HG02588 (cell line): Measurements from ENCODE around the gene TCERG1.
A peak's percentile ranks its signal among the peaks of the same experiment; 100 is the strongest.

ENCODE experiments used
- ATAC-seq: cut with Tn5 transposase; IDR thresholded peaks from one replicate; pipeline ENCODE4 v1.9.1; 2021; ENCODE audit warnings: mild to moderate bottlenecking, moderate library complexity; ENCODE audit not compliant: unreplicated experiment

TCERG1 gene

DNA sequence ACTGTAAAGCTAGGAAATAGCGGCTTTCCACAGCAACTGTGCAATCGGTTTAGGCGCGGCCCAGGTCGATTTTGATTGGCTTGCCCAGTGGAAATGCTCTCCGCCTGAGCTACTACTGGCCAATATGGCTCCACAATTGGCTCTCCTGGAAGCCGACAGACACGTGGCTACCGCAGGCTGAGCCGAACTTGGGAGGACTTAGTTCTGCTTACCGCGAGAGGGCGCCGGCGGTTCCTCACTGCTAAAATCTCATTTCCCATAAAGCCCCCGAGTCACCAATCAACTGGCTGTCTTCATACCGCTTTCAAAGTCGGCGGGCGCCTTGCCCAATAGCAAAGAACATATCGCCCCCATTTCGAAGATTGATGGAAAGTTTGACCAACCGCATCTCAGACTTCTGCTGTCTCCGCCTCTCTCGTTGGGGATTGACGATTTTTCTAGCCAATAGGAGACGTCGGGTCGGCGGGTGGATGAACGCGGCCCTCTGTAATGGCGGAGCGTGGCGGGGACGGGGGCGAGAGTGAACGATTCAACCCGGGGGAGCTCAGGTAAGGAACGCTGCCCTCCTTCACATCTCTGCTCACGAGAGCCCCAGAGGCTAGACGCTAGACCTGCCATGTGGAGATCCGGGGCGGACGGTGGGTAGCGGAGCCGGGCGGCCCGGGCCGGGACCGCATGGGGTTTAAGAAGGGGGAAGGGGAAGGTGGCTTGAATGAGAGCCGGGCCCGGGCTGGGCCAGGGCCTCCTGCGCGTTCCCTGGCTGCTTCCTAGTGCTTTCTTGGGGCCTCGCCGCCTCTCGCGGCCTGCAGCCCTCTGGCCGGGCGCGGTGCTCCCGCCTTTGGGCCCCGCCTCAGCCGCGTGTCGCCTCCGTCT is at the start of gene TCERG1:
TSS of gene TCERG1 (plus strand) at position 473 of the 873 bp plus-strand sequence. CDS start at position 490, 17 bp downstream.
- ATAC-seq: peak; percentile 92

DNA sequence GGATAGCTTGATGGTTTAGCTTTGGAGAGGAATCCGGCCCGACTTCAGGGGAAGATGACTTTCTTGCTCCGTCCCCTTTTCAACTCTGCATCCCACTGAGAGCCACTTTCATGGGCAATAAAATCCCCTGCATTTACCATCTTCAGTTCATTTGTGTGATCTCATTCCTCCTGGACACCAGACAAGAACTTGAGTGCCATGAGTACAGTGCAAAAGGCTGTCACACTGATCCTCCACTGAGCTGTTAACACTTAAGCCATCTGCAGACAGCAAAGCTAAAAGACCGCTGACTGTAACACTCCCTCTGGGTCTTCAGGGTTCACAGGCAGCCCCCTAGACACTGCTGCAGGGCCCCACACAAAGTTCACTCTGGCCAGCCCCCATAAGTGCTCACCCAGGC is 48.3 kb upstream of the TCERG1 start:
- no peak for ATAC-seq

DNA sequence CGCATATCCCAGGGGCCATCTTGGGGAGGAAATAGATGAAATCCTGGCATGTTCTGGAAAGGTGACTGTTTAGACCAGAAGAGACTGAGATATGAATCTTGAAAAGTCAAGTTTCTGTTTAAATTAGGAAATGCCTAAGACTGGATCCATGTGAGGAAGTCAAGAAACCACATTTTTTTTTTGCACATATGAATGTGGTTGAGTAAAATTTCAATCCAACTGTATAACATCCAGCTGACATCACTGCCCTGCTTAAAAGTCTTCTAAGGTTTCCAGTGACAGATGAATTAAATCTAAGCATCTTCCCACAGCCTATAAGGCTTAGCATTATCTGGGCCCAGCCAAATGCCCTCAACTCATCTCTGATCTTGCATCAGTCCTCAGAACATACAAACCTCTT is 47.7 kb upstream of the TCERG1 start:
- ATAC-seq: no peak

DNA sequence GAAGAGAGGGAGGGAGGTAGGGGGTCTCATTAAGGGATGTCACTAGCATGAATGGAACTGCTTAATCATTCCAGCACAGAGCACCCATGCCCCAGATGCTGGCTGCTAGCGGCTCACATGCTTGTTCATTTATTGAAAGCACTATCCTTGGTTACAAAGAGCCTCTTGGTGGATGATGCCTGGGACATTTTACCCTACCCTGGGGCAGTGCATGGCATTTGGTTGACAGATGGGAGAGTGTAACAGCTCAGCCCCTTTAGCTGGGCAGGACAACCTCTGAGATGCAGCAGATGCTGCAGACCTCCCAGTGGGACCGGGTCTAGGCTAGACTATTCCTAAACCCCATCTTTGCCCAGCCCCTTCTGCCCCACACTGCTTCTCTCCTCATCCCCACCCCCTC is 46.9 kb upstream of the TCERG1 start:
- ATAC-seq: no peak

DNA sequence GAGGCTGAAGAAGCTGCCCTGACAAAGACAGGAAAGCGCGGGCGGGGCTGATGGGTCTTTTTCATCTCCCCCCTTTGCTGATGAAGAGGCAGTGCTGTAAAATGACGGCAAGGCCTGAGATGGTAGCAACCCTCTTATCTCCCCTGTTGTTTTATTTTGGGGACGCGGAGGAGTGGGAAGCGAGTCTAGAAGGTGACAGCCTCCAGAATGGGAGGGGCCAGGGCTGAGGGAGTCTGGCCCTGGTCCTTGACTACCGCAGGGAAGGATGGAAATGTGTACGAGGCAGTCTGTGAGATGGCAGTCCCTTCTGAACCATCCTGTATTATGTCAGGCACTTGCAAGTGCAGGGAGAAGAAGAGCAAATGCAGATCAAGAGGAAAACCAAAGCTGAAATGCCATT is 46.1 kb upstream of the TCERG1 start:
- ATAC-seq: no peak

DNA sequence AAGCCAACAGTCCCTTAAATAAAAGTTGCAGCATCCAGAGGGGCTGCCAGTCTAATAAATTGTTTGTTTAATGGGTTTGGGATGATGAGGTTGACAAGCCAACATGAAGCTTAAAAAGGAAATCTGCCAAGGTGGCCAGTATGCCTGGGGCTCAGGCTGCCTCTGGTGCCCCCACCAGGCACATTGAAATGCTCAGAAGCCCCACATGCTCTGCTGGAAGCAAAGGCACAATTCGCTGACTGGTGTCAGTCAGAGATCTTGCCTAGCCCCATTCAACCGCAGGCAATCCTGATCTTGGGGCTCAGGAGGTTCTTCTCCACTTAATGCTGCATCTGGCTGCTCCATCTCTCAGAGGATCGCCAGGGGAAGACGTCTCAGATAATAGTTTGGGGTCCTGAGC is 44.2 kb upstream of the TCERG1 start:
- no peak for ATAC-seq

DNA sequence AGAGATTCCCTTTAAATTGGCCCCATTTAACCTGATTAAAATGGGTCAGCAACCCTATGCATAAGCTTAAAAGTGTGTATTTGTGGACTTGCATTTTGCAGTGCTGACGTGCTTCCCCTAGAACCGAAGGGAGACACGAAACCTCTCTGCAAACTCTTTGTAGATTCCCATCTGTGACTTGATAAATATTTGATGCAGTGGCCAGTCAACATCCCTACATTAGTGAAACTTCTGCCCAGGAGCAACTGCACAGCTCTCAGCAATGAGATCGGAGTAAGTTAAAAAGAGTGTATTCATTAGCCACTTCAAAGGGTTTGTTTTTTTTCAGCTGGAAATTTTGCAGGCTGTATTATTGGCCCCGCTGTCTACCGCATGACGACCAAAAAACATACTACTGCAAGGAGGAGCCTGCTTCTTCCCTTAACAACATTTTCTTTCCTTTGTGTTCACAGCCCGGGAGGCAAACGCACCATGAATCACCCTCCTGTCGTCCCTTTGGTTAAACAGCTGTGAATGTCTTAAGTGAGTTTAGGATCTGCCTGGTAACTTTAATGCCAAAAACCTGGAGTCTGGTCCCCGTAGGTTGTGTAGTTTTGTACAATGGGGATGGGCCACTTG is 38.0 kb upstream of the TCERG1 start:
- no peak for ATAC-seq

DNA sequence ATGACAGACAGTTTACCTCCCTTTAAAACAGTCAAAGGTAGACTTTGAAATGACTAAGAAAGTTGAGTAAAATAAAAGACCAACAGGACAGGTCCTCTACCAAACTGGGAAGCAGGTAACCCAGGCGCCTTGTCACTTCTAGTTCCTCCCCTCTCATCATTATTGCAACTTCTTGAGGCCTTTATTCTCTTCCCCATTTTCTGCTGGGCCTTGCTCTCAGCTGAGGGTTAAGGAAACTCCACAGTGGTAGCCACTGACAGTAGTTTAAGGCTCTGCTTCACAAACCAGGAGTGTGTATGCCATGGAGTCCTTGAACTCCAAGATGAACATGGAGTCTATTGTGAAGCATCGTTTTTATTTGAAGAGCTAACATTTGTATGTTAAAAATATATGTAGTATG is 36.9 kb upstream of the TCERG1 start:
- ATAC-seq: no peak

DNA sequence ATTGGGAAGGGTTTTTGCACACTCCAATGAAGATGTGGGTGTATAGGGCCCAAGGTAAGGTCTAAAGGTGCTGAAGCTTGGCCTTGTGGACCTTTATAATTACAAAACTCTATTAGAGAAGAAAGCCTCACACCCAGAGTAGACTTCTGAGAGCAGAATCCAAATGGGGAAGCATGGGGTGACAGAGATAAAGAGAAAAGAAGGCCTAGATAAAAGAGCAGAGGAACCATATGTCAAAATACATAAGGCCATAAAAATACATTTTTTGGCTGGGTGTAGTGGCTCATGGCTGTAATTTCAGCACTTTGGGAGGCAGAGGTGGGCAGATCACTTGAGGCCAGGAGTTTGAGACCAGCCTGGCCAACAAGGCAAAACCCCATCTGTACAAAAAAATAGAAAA is 27.4 kb upstream of the TCERG1 start:
- no peak for ATAC-seq

DNA sequence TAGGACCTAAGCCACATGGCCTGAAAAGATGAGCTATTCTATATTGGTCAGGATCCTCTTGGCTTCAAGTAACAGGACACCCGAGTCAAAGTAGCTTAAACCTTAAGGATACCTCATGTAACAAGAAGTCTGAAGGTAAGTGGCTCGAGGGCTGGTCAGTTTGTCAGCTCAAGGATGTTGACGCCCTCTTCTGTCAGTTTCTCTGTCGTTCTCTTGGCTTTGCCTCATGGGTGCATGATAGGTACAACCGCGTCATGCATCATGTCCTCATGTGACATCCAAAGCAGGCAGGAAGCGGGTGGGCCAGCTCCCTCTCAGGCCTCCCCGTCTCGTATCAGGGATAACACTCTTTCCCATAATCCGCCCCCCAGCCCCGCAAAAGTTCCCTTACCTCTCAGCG is 22.1 kb upstream of the TCERG1 start:
- ATAC-seq: no peak

DNA sequence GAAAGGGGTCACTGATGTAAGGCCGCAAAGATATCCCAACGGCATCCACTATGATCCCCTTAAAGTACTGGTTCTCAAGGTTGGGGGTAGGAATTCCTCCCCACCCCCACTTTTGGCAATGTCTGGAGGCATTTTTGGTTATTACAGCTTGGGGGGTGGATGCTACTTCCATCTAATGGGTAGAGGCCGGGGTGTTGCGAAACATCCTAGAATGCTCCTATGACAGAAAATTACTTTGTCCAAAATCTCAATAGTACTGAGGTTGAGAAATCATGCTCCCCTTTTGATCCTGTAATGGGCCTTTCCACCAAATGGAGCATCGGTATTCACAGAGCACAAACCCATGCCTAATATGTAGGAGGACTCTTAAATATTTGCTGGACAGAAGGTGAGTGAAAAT is 20.8 kb upstream of the TCERG1 start:
- ATAC-seq: no peak

DNA sequence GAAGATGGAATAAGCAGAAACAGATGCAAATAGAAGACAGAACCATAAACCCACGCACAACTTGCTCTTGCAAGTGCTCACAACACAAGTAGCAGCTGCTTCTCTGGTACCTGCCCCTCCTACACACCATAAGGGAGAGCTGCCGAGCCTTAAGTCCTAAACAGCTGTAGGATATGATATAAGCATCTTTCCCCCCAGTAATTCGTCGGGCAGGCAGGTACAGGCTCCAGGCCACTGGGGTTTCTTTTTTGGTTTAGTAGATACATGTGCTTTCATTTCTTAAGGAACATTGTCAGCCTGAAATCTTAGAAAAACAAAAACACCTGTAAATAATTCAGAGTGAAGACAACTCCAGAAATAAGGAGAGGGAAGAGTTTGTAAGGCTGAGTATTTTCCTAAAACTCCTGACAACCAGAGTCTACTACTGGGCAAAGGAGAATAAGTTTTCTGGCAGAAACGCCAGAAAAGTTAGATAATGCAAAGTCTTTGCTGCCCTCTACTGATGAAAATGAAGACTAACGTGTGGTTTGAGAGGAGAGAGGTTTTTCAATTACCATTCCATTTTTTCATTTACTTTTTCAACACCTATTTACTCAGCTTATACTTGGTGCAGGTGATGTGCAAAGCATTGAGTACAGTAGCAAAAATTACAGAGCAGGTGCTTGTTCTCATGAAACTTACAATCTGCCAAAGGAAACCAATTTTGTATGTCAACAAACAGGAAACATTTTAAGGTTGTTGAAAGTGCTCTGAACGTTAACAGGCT is 20.1 kb upstream of the TCERG1 start:
- ATAC-seq: peak; percentile 81

DNA sequence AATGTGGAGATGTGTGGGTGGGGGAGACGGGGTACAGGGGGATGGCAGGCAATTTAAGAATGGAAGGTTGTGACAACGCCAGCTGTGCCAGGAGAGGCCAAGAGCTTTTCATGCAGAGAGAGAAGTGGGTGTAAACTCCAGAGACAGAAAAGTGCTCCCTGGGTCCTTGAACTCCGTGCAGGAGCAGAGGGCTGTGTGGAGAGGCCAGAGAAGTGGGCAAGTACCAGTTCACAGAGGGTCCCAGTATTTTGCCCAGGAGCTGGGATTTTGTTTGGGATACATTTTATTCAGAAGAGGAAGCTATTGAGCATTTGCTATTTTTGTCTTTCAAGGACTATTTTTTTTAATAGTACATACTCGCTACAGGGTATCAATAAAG is 19.5 kb upstream of the TCERG1 start:
- ATAC-seq: no peak

DNA sequence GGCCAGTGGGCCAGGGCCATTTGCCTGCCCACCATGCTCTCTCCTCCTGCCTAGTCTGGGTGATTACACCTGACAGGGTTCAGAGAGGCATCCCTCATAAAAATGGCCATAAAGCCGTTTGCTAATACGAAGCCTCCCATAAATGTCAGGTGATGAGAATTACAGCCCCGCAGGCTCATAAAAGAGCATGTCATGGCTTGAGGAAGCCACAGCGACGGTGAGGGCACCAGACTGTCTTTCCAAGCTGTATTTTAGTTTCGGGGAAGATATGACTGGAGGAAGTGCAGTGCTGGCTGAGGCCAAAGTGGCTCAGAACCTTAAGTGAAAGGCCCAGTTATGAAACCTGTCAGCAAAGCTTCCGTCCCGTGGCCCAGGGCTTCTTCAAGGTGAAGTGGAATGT is 18.5 kb upstream of the TCERG1 start:
- ATAC-seq: no peak

DNA sequence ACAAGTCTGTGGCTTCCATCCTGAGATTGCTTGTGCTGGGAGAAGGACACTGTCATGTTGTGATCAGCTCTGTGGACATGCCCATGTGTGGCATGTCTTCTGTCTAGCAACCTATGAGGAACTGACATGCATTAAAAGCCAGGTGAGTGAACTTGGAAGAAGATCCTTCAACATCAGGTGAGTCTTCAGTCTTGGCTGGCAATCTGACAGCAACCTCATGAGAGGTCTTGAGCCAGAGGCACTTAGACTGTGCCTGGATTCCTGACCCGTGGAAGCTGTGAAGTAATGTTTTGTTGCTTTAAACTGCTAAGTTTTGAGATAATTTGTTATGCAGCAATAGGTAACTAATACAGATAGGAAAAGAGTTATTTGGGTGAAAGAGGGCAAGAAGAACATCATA is 6.8 kb upstream of the TCERG1 start:
- ATAC-seq: no peak

DNA sequence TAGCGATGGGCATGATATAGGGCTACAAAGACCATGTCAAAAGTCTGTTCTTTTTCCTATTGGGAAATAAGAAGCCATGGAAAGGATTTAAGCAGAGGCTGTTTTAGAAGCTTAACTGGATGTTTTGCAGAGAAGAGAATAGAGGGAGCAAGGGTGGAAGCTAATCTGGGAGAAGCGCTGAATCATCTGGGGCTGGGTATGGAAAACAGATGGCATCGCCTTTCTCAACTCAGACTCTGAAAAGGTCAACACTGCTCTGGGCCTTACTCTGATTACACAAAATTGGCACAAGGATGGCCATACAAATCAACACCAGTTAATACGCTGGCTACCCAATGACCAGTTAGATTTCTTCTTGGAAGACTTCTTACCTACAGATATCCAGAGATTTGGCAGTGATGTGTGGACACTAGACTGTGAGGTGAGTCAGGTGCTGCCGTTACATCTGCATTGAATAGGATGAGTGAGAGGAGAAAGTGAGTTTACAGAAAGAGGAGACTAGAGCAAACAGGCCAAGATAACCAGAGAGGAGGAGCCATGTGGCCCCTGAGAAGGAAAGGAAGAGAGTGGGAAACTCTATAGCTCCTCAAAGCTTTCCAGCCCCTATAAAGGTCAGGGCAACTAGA is 6.2 kb upstream of the TCERG1 start:
- no peak for ATAC-seq

DNA sequence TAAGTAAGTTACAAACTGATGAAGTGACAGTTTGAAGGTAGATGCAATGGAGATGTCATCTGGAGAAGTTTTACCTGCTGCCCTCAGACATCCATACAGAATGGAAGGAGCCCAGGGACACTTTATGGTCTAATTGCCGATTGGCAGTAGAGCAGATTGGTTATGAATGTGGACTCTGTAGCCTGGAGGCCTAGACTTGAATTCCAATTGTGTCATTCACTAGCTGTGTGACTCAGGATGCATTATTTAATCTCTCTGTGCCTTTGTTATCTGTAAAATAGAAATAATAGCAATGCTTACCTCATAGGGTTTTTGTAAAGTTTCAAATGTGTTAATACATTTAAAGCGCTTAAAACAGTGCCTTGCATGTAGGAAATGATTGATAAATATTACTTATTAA is 5.2 kb upstream of the TCERG1 start:
- ATAC-seq: no peak

DNA sequence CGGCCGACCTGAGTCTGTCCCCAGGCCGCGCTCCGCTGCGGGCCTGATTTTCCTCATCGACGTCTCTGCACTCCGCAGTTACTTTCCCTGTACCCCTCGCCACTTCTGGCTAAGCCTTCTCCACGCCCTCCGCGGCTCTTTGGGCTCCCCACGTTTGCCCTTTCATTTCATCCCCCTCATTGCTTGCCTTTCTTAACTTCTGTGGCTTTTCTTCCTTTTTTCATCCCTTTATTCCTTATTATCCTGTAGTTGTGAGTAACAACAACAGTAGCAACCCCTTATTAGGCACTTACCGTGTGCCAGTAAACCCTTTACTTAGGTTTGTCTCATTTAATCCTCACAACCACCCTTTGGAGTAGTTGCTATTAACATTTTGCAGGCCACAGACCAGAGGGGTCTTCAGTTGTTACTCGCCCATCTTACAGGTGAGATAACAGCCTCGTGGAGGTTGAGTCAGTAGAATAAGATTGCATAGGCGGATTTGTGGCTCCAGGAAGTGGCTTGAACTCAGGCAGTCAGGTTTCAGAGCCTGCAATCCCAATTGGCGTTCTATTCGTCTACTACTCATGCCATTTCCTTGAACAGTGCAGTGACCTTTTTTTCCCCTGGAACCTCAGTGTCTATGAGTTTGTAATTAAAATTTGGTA is 724 bp downstream of the TCERG1 start:
- ATAC-seq: peak; percentile 16

DNA sequence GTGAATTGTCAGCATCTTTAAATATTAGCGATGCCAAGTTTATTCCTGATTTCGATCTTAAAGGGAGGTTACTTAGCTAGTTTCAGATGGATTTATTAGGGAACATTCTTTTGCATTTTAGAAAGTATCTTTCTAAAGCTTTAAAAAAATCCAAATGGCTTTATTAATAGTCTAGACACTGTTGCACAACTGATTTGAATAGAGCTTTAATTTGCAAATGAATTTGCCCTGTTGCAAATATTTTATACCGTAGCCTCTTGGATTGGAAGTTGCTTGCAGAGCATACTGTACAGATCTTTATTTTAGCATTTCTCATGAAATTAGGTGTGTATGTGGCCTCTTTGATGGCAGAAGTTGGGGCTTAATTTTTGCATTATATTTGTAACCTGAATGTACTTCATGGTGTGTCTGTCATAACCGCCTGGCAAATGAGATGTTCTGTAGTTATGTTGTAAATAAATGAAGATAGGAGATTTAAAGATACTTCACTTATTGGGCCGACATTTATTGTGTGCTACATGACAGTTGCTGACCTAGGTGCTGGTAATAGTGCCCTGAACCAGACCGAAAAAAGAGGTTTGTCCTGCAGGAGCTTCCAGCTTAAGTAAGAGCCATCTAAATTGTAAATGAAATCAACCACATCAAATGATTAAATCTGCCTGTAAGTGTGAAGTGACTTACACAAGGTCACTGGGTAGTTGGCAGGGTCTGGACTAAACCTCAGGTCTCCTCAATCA is 1.8 kb downstream of the TCERG1 start:
- no peak for ATAC-seq

DNA sequence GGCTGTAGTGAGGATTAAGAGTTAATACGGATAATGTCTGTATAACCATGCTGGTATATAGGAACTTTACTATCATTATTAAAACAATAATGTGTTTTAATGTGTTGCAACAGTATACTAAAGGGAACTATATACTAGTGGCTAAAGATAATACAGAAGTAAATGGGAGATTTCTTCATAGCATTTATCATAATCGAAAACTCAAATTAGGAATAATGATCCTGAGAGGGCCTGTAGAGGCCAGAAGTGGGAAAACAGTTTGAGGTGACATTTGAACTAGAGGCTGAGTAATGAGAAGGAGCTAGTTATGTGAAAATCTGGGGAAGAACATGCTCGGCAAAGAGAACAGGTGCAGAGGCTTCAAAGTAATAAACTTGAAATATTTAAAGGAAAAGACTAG is 2.9 kb downstream of the TCERG1 start:
- no peak for ATAC-seq
